Muscle layer of duodenum (tissue), 2 donors: ENCODE measurements around the gene DAGLA.
A peak's percentile ranks its signal among the peaks of the same experiment; 100 is the strongest.

ENCODE experiments used
- H3K27ac ChIP-seq: one replicate; pipeline ENCODE4 v1.7.0; 2013; ENCODE audit warnings: mild to moderate bottlenecking, low read length
- H3K27me3 ChIP-seq: one replicate; pipeline ENCODE4 v1.7.0; 2013; ENCODE audit warnings: low read depth, mild to moderate bottlenecking, control low read depth, low read length
- H3K36me3 ChIP-seq, 2 donors: one replicate each; pipeline ENCODE4 v1.7.0; 2013; ENCODE audit warnings: low read length in 2 of 2, control low read depth in 1 of 2, mild to moderate bottlenecking in 1 of 2; ENCODE audit not compliant: insufficient read depth in 2 of 2, control insufficient read depth in 1 of 2
- H3K4me1 ChIP-seq, 2 donors: one replicate each; pipeline ENCODE4 v1.7.0; 2013; ENCODE audit warnings: low read length in 2 of 2, mild to moderate bottlenecking in 2 of 2, control low read depth in 1 of 2, moderate library complexity in 1 of 2; ENCODE audit not compliant: insufficient read depth in 2 of 2, control insufficient read depth in 1 of 2
- H3K4me3 ChIP-seq, 2 donors: one replicate each; pipeline ENCODE4 v1.7.0; 2013; ENCODE audit warnings: low read length in 2 of 2, low read depth in 1 of 2, mild to moderate bottlenecking in 1 of 2
- H3K9me3 ChIP-seq, 2 donors: one replicate each; pipeline ENCODE4 v1.7.0; 2013; ENCODE audit warnings: low read length in 2 of 2, control low read depth in 1 of 2, mild to moderate bottlenecking in 1 of 2; ENCODE audit not compliant: control insufficient read depth in 1 of 2
- donor health status: healthy.

Gene DAGLA

DNA sequence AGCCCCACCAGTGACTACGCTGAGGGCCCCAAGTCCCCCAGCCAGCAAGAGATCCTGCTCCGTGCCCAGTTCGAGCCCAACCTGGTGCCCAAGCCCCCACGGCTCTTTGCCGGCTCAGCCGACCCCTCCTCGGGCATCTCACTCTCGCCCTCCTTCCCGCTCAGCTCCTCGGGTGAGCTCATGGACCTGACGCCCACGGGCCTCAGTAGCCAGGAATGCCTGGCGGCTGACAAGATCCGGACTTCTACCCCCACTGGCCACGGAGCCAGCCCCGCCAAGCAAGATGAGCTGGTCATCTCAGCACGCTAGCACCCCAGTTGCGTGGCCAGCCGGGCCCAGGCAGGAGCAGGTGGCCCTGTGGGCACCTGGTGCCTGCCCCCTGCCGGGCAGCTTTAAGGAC, 64.0 kb downstream of the DAGLA start:
- Histone ChIP-seq H3K4me1 (no peaks in the 10 kb centered on the region), H3K36me3 (peaks cover 3 to 29% of the 10 kb centered on the region in 2 donors)

DNA sequence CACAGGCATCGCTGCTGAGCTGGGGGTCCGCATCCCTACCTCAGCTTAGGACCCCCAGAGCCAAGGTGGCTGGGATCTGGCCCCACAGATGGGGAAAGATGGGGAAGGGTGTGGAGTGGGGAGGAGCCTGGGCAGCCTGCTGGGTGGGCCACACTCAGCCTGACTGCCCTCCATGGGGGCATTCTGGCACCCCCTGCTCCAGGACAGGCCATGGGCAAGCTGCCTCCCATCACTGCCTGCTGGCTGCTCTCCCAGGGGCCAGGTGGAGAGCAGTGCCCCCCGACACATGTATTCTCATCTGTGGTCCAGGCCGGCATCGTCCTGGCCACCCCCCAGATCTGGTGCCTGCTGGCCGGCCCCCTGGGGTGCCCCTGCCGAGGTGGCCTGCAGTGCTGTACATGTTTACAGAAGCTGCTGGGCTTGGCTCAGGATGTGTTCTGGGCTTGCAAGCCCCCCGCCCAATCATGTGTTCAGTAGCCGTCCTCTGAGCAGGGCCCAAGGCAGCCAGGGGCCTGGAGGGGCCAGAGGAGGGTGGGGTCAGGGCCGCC, 64.5 kb downstream of the DAGLA start:
- Histone ChIP-seq H3K27ac (no peak overlapping the region), H3K27me3 (no peaks in the 10 kb centered on the region), H3K9me3 (no peaks in the 10 kb centered on the region), H3K4me1 (no peaks in the 10 kb centered on the region), H3K4me3 (no peak overlapping the region), H3K36me3 (peaks cover 3 to 24% of the 10 kb centered on the region in 2 donors)

More for the DNA sequence above, 64.0 kb downstream of the DAGLA start:
- Histone ChIP-seq H3K9me3 (no peaks in the 10 kb centered on the region), H3K27me3 (no peaks in the 10 kb centered on the region), H3K4me3 (no peak overlapping the region), H3K27ac (no peak overlapping the region)

DNA sequence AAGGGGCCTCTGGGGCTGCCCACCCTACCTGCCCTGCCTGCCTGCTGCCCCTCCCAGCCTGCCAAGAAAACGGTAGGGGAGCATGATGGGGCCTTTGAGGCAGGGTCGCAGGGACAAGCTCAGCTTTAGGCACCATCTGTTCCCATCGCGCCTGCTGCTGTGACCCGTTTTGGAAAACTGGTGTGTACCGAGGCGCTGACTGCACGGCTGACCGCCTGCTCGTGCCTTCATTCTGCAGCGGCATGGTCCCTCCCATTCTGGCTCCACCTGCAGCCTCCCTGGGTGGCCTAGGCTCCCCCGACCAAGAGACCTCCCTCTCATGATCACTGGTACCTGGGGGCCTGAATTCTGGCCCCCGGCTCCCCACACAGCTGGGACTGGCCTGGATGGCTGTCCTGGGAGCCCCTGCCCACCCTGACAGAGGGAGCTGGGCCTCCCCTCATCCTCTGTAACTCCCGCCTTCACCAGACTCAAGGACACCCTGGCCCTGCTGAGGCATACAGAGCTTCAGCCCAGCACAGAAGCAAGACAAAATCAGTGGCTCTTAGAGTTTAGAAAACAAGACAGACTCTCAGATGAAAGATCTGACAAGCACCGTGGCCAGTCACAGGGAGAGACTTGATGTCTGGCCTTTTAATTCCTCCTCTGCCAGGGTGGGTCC, 65.7 kb downstream of the DAGLA start:
- peaks cover 0 to 14% of the 10 kb centered on the region in 2 donors for H3K36me3 ChIP-seq
- H3K27me3 ChIP-seq = no peaks in the 10 kb centered on the region
- no peaks in the 10 kb centered on the region for H3K4me1 ChIP-seq
- H3K4me3 ChIP-seq = no peak overlapping the region
- no peak overlapping the region for H3K27ac ChIP-seq
- no peaks in the 10 kb centered on the region for H3K9me3 ChIP-seq

DNA sequence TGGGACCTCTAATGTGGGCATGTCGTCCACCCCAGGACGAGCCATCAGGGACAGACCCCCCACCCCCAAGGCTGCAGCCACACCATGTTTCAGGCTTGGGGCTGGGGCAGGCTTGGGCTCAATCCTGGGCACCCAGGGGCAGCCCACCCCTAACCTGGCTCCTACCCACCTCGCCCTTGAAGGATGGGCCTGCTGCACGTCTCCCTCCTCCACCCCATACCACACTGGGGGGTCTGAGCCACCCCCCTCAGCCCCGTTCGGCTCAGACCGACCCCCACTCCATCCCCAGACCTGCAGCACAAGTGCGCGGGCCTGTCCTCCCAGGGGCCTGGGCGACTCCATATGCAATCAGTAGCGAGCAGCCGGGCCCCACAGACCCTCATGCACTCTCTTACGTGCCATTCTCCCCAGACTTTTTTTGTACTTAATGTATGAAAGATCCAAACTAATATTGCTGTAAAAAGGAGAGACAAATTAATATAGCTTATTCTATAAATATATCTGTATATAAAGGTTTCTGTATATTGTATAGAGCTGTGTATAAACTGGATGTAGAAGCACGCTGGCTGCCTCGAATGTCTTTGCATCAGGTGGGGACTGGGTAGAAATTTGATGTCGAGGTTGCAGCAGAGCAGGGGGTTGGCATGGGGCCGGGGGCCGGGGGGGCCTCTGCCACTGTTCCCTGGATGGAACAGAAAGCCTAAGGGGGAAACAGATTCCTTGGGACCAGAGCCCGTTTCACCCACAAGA, 66.4 kb downstream of the DAGLA start:
- Histone ChIP-seq H3K27me3 (no peaks in the 10 kb centered on the region), H3K4me3 (no peak overlapping the region), H3K9me3 (no peaks in the 10 kb centered on the region), H3K36me3 (peaks cover 0 to 10% of the 10 kb centered on the region in 2 donors), H3K27ac (no peak overlapping the region), H3K4me1 (no peaks in the 10 kb centered on the region)

DNA sequence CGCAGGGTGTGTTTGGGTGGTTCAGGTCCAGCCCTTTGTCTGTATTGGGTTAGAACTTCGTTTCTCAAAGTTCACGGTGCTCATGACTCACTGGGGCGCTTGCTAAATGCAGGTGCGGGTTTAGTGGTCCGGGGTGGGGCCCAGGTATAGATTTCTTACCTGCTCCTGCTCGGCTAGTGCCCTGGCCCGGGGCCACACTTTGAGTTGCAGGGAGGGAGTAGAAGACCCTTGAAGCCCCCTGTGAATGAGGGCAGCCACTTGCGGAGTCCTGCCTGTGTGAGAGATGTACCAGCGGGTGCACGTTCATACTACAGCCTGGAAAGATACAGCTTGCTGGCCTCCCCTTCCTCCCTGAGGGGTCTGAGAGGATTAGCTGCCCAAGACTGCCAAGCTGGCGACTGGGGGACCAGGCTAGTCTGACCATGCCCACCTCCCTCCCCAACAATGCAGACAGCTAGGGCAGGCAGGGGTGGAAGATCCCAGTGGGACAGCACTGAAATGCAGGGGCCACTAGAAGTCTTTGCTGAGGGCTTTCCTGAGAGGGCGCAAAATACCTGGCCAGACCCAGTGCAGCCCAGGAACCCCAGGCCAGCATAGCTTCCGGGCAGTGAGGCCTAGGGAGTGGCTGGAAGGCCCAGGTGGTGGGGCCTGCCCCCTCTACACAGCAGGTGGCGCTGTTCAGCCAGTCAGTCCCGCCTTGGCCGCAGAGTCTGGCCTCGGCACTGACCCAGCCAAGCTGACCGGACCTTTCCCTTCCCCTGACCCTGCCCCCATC, 67.2 kb downstream of the DAGLA start:
- H3K9me3 ChIP-seq = no peaks in the 10 kb centered on the region
- H3K27ac ChIP-seq = no peak overlapping the region
- no peak overlapping the region for H3K4me3 ChIP-seq
- H3K27me3 ChIP-seq = no peaks in the 10 kb centered on the region
- H3K36me3 ChIP-seq = peaks cover 0 to 10% of the 10 kb centered on the region in 2 donors
- H3K4me1 ChIP-seq = peaks cover 0 to 3% of the 10 kb centered on the region in 2 donors

DNA sequence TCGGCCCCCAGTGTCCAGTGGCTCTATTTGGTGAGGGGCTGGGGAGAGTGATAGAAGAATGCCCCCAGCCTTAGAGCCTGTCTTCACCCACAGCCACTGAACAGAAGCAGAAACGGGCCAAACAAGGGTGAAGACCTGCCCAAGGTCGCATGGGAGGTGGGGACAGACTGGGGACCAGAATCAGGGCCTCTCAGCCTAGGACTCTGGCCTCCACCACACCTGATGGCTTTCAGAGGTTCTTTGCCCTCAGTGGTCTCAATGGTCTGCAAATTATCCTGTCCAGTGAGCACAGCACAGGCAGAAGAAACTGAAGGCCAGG, 67.7 kb downstream of the DAGLA start:
- Histone ChIP-seq H3K9me3 (no peaks in the 10 kb centered on the region), H3K27ac (no peak overlapping the region), H3K27me3 (no peaks in the 10 kb centered on the region), H3K4me3 (no peak overlapping the region), H3K4me1 (peaks cover 3% of the 10 kb centered on the region in 2 donors), H3K36me3 (peaks cover 0 to 7% of the 10 kb centered on the region in 2 donors)

DNA sequence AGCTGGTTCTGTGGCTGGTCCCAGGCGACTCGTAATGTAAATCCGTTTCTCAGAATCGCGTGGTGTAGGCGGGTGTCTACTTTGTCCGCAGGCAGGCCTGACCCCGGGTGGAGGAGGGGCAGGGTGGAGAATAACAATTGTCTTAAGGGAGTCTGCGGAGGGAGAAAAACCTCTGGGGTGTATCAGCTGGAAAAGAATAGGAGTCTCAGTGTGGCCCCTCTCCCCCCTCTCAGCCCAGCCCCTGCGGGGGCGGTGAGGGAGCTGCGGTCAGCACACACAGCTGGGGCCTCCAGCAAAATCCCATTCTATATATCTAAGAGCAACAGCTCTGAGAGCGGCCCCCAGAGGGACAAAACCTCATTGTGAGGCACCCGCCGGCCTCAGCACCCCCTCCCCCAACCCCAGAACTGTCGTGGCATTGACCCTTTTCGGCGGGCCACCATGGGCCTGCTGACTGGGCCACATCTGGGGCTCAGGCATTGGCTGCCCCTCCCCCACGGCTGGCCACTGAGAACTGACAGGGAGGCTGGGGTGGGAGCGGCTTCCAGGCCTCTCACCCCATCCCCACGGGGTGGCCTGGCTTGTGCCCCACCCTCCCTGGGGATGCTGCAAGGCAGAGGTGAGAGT, 69.5 kb downstream of the DAGLA start:
- H3K27me3 ChIP-seq = no peaks in the 10 kb centered on the region
- no peaks in the 10 kb centered on the region for H3K9me3 ChIP-seq
- H3K36me3 ChIP-seq = no peaks in the 10 kb centered on the region
- H3K4me1 ChIP-seq = peaks cover 3 to 5% of the 10 kb centered on the region in 2 donors
- H3K27ac ChIP-seq = no peak overlapping the region
- H3K4me3 ChIP-seq = no peak overlapping the region

DNA sequence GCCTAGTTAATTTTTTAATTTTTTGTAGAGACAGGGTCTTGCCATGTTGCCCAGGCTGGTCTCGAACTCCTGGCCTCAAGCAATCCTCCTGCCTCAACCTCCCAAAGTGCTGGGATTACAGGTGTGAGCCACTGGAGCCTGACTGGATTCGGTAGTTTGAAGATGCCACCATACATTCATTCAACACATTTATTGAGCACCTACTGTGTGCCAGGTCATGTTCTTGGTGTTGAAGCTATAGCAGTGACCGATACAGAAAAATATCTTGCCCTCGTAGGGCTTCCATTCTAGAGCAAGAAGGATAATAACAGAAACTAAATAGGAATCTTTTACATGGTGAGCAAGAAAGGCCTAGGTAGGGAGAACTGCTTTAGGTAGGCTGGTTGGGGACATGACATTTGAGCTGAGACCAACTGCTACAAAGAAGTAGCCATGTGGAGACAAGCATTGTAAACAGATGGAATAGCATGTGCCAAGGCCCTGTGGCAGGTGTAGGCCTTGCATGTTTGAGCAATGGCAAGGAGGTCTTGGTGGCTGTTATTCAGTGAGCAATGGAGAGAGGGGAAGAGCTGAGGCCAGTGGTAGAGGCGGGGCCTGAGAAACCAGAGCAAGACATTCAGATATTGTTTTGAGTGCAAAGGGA, 70.6 kb downstream of the DAGLA start:
- Histone ChIP-seq H3K9me3 (no peaks in the 10 kb centered on the region), H3K27ac (no peak overlapping the region), H3K36me3 (no peaks in the 10 kb centered on the region), H3K4me3 (no peak overlapping the region), H3K4me1 (peaks cover 3 to 5% of the 10 kb centered on the region in 2 donors), H3K27me3 (no peaks in the 10 kb centered on the region)

DNA sequence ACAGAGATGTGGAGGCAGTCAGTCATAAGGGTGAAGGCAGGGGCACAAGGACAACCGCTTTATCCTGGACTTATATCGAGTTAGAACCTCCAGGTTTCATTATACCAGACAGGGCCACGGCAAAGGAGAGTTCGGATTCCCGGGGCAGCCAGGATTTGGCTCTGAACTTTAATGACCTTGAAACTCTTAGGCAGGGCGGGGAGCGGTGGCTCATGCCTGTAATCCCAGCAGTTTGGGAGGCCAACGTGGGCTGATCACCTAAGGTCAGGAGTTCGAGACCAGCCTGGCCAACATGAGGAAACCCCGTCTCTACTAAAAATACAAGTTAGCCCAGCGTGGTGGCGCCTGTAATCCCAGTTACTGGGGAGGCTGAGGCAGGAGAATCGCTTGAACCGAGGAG, 71.2 kb downstream of the DAGLA start:
- no peaks in the 10 kb centered on the region for H3K9me3 ChIP-seq
- no peaks in the 10 kb centered on the region for H3K36me3 ChIP-seq
- H3K27me3 ChIP-seq = no peaks in the 10 kb centered on the region
- H3K4me1 ChIP-seq = peaks cover 3 to 5% of the 10 kb centered on the region in 2 donors
- H3K4me3 ChIP-seq = no peak overlapping the region
- H3K27ac ChIP-seq = no peak overlapping the region

DNA sequence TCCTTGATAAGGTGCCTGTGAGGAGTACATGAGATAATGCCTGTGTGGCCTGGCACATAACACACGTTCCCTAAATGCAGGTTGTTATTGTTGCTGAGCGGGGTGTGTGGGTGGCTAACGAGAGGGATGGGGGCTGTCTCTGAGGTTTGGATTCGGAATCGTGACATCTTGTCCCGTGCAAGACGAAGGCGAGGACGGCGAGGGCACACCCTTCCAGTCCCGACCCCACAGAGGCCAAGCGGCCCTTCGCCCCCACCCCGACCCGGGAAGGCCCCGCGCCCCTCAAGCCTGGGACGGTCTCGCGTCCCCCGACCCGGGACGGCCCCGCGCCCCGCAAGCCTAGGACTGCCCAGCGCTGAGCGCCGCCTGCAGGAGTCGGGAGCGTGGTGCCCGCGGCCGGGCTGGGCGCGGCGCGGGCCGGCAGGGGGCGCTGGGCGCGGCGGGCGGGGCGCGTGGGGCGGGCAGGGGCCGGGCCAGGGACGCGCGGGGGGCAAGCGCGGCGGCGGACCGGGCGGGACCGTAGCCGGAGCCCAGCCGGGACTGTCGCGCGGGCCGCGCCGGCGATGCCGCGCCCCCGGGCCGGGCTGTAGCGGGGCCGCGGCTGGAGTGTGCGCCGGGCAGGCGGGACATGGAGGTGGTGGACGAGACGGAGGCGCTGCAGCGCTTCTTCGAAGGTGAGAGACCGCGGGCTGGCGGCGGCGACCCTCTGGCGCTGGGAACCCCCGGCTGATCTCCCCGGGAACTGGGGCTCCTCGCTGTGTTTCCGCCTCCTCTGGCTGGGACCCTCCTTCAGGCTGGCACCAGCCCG, 72.1 kb downstream of the DAGLA start, which contains the start of gene MYRF:
TSS of gene MYRF (plus strand) at position 520 of the 808 bp plus-strand sequence. CDS start at position 629, 109 bp downstream.
- H3K27ac ChIP-seq = peak within 1 kb of the TSS; percentile 67
- peak within 1 kb of the TSS; percentile 53 to 60 for H3K4me3 ChIP-seq

More for the DNA sequence above, 72.1 kb downstream of the DAGLA start, which contains the start of gene MYRF:
- Histone ChIP-seq H3K9me3 (no peaks in the 10 kb centered on the region), H3K4me1 (peaks cover 3 to 5% of the 10 kb centered on the region in 2 donors), H3K27me3 (no peaks in the 10 kb centered on the region), H3K36me3 (no peaks in the 10 kb centered on the region)
